Smooth muscle cell (in vitro differentiated cells): Measurements from ENCODE around the gene OR1L1. TPM values are rescaled to one million over a fixed set of nuclear protein-coding genes. Genes with fewer than 3 reads are reported as not detected.

ENCODE experiments used
- DNase-seq: peaks from one replicate; lab custom pipeline; 2025; ENCODE audit not compliant: unreplicated experiment; lab: John Stamatoyannopoulos, UW
- H2AFZ ChIP-seq: fragments of 200-600 bp; sonication (generic); 2 replicates; pipeline ENCODE4 v1.6.0; 2016; ENCODE audit warnings: antibody characterized with exemption, low read depth, mild to moderate bottlenecking
- H3F3A ChIP-seq: fragments of 200-600 bp; sonication (generic); 2 replicates; pipeline ENCODE4 v1.6.0; 2017; ENCODE audit warnings: antibody characterized with exemption, low read depth
- H3K27ac ChIP-seq: fragments of 200-600 bp; sonication (generic); 2 replicates; pipeline ENCODE4 v1.5.1; 2016; ENCODE audit warnings: low read depth, mild to moderate bottlenecking
- H3K27me3 ChIP-seq: fragments of 200-600 bp; sonication (generic); 2 replicates; pipeline ENCODE4 v1.6.1; 2016; ENCODE audit warnings: low read depth, mild to moderate bottlenecking
- H3K36me3 ChIP-seq: fragments of 200-600 bp; sonication (generic); 2 replicates; pipeline ENCODE4 v1.5.1; 2016; ENCODE audit warnings: low read depth
- H3K4me1 ChIP-seq: fragments of 200-600 bp; sonication (generic); 2 replicates; pipeline ENCODE4 v1.5.1; 2016; ENCODE audit warnings: low read depth
- H3K4me2 ChIP-seq: fragments of 200-600 bp; sonication (generic); 2 replicates; pipeline ENCODE4 v1.6.0; 2016; ENCODE audit warnings: mild to moderate bottlenecking
- H3K4me3 ChIP-seq: fragments of 200-600 bp; sonication (generic); 2 replicates; pipeline ENCODE4 v1.5.1; 2016; ENCODE audit warnings: mild to moderate bottlenecking
- H3K79me2 ChIP-seq: fragments of 200-600 bp; sonication (generic); 2 replicates; pipeline ENCODE4 v1.6.0; 2016; ENCODE audit warnings: low read depth, mild to moderate bottlenecking
- H3K9ac ChIP-seq: fragments of 200-600 bp; sonication (generic); 2 replicates; pipeline ENCODE4 v1.6.0; 2016; ENCODE audit warnings: low read depth
- H3K9me3 ChIP-seq: fragments of 200-600 bp; sonication (generic); replicated peaks from 2 replicates; pipeline ENCODE4 v1.5.1; 2016; ENCODE audit warnings: low read depth
- H4K20me1 ChIP-seq: fragments of 200-600 bp; sonication (generic); 2 replicates; pipeline ENCODE4 v1.6.0; 2016; ENCODE audit warnings: low read depth
- WGBS: methylation state at CpG from one replicate; pipeline ENCODE4 v1.1.7; 2016; ENCODE audit warnings: low lambda C conversion rate; 5-methylcytosine and 5-hydroxymethylcytosine counted together
- polyA plus RNA-seq: library from polyadenylated mRNA; unstranded; fragments of >200 nt; fragmentation: Nextera tagmentation; extraction: Ambion mirVana; gene quantifications from 2 replicates; pipeline ENCODE4 v1.2.1, GENCODE V29; 2016
- total RNA-seq: library from RNA; depleted of rRNA; stranded (reverse); fragments of >200 nt; gene quantifications from 2 replicates; pipeline ENCODE4 v1.2.3, GENCODE V29; 2014
- TF ChIP-seq, protein P1 (sequence below): fragments of 200-600 bp; sonication (generic); IDR thresholded peaks from 2 replicates; pipeline ENCODE4 v1.5.1; 2017; ENCODE audit warnings: borderline replicate concordance, mild to moderate bottlenecking, antibody characterized with exemption; ENCODE audit not compliant: insufficient read depth, poor library complexity, severe bottlenecking

The OR1L1 gene
- total and polyA plus RNA-seq, 2 experiments from 2014 or later = not detected

- TF ChIP-seq, protein P1, sequence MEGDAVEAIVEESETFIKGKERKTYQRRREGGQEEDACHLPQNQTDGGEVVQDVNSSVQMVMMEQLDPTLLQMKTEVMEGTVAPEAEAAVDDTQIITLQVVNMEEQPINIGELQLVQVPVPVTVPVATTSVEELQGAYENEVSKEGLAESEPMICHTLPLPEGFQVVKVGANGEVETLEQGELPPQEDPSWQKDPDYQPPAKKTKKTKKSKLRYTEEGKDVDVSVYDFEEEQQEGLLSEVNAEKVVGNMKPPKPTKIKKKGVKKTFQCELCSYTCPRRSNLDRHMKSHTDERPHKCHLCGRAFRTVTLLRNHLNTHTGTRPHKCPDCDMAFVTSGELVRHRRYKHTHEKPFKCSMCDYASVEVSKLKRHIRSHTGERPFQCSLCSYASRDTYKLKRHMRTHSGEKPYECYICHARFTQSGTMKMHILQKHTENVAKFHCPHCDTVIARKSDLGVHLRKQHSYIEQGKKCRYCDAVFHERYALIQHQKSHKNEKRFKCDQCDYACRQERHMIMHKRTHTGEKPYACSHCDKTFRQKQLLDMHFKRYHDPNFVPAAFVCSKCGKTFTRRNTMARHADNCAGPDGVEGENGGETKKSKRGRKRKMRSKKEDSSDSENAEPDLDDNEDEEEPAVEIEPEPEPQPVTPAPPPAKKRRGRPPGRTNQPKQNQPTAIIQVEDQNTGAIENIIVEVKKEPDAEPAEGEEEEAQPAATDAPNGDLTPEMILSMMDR = no peak
- H3K4me2 ChIP-seq = no peak overlapping the region
- no peaks in the 10 kb centered on the region for H3K36me3 ChIP-seq
- no peak overlapping the region for H2AFZ ChIP-seq
- H3K79me2 ChIP-seq = no peaks in the 10 kb centered on the region
- no peaks in the 10 kb centered on the region for H3K4me1 ChIP-seq
- no peak overlapping the region for H3K4me3 ChIP-seq
- no peaks in the 10 kb centered on the region for H3F3A ChIP-seq
- 5% methylated on average over 1 of the region's 1 CpG for WGBS
- H3K9me3 ChIP-seq = peaks cover 10% of the 10 kb centered on the region
- no peak overlapping the region for H3K27ac ChIP-seq
- no peaks in the 10 kb centered on the region for H3K27me3 ChIP-seq
- H4K20me1 ChIP-seq = no peaks in the 10 kb centered on the region
- DNase-seq = no peak
- no peak overlapping the region for H3K9ac ChIP-seq
Observed at GRCh38 chr9:122656378-122656777, 5.1 kb upstream of the OR1L1 start.

- TF ChIP-seq, protein P1 = no peak
- no peaks in the 10 kb centered on the region for H3K79me2 ChIP-seq
- no peak within 1 kb of the TSS for H3K9ac ChIP-seq
Observed at GRCh38 chr9:122657527-122657926, 4.0 kb upstream of the OR1L1 start, which contains the start of gene OR1B1. Gene OR1B1 (minus strand): TSS chr9:122657627.

DNA sequence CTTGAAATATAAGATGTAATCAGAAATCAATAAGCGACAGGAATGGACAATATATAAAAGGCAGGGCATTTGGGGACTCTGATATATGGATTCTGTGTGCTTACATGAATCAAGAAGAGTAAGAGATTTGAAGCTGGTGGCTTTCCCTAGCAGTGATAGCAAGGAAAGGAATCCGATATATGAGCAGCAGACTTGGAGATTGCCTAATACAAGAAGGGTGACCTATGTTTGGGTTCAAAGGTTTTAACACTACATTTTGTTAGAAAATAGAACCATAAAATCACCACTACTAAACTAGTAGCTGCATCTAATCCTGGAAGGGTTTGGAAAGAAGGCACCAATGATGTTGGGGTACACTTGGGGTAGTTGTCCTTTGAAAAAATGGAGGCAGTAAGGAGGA lies 11.0 kb downstream of the OR1L1 start:
- no peak for DNase-seq

More at GRCh38 chr9:122657527-122657926, 4.0 kb upstream of the OR1L1 start, which contains the start of gene OR1B1:
- H3K4me2 ChIP-seq = no peak within 1 kb of the TSS
- 77% methylated on average over 3 of the region's 3 CpGs for WGBS
- no peak within 1 kb of the TSS for H2AFZ ChIP-seq
- H3K27ac ChIP-seq = no peak within 1 kb of the TSS
- peaks cover 10% of the 10 kb centered on the region for H3K9me3 ChIP-seq
- no peak for DNase-seq
- no peaks in the 10 kb centered on the region for H3K4me1 ChIP-seq
- no peak within 1 kb of the TSS for H3K4me3 ChIP-seq
- no peaks in the 10 kb centered on the region for H4K20me1 ChIP-seq
- H3K36me3 ChIP-seq = no peaks in the 10 kb centered on the region
- no peaks in the 10 kb centered on the region for H3F3A ChIP-seq
- no peaks in the 10 kb centered on the region for H3K27me3 ChIP-seq

DNA sequence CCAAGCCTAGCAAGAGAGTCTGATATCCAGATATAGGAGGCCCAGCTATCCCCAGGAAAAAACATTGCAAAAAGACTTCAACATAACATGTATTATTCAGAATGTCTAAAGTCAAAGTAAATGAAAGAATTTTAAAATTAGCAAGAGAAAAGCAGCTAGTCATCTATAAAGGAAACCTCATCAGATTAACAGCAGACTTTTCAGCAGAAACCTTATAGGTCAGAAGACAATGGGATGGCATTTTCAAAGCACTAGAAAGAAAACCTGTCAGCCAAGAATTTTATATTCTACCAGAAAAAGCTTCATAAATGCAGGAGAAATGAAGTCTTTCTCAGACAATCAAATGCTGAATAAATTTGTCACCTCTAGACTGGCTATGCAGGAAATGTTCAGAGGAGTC lies 23.3 kb downstream of the OR1L1 start:
- H3K4me1 ChIP-seq = no peaks in the 10 kb centered on the region
- no peaks in the 10 kb centered on the region for H3F3A ChIP-seq
- no peaks in the 10 kb centered on the region for H3K27me3 ChIP-seq
- no peak overlapping the region for H3K9ac ChIP-seq
- DNase-seq = no peak
- H3K4me3 ChIP-seq = no peak overlapping the region
- H4K20me1 ChIP-seq = no peaks in the 10 kb centered on the region
- H3K9me3 ChIP-seq = peaks cover 8% of the 10 kb centered on the region
- no peaks in the 10 kb centered on the region for H3K79me2 ChIP-seq
- no peak overlapping the region for H2AFZ ChIP-seq
- H3K4me2 ChIP-seq = no peak overlapping the region
- H3K27ac ChIP-seq = no peak overlapping the region
- TF ChIP-seq, protein P1 = no peak
- no peaks in the 10 kb centered on the region for H3K36me3 ChIP-seq

More for the DNA sequence above, 11.0 kb downstream of the OR1L1 start:
- no peak overlapping the region for H3K27ac ChIP-seq
- no peak overlapping the region for H3K4me2 ChIP-seq
- no peaks in the 10 kb centered on the region for H3F3A ChIP-seq
- no peaks in the 10 kb centered on the region for H3K36me3 ChIP-seq
- H3K4me3 ChIP-seq = no peak overlapping the region
- H3K9me3 ChIP-seq = peaks cover 4% of the 10 kb centered on the region
- H3K4me1 ChIP-seq = no peaks in the 10 kb centered on the region
- H4K20me1 ChIP-seq = no peaks in the 10 kb centered on the region
- TF ChIP-seq, protein P1 = no peak
- no peaks in the 10 kb centered on the region for H3K27me3 ChIP-seq
- H3K9ac ChIP-seq = no peak overlapping the region
- H2AFZ ChIP-seq = no peak overlapping the region
- H3K79me2 ChIP-seq = no peaks in the 10 kb centered on the region
- 60% methylated on average over 2 of the region's 2 CpGs for WGBS
